ENCODE results near the gene TBCK. TPM values are rescaled to one million over a fixed set of nuclear protein-coding genes. Genes with fewer than 3 reads are reported as not detected.
A peak's percentile ranks its signal among the peaks of the same experiment; 100 is the strongest.
"Not testable (repeated sequence)": the region's sequence is repeated elsewhere in the genome, so short reads cannot be mapped to it uniquely, and the experiment has no call there.

The TBCK gene
- total and polyA plus RNA-seq, 2 experiments from 2014 or later = 13.9 to 28.9 TPM

DNA sequence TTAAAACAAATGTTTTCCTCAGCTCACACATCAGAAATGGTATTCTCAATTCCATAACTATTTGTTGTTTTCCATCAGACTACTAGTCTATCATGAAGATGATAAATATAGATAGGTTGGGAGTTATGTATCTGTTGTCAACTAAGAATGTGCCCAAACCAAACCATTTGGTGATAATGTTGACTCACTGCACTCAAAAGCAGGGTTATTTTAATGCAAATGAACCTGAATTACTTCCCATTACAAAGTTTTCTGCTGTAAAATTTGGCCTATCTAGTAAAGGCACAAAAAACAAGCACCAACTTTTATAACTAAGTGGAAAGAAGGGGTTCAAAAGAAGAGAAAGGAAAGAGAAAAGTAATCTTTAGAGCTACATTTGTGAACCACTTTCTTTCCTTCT, 93.5 kb downstream of the TBCK start:
- Histone ChIP-seq H4K20me1 (replicated peaks; ENCODE audit: insufficient read depth) (no peaks in the 10 kb centered on the region), H3K36me3 (ENCODE audit: insufficient read depth) (no peaks in the 10 kb centered on the region), H3K4me2 (peak overlapping the region; percentile 29), H3K4me1 (ENCODE audit: insufficient read depth) (peaks cover 14% of the 10 kb centered on the region), H3K9me2 (ENCODE audit: insufficient read depth) (no peaks in the 10 kb centered on the region), H3K79me2 (replicated peaks; ENCODE audit: insufficient read depth) (no peaks in the 10 kb centered on the region), H3F3A (replicated peaks; ENCODE audit: low read depth) (no peaks in the 10 kb centered on the region), H3K27me3 (ENCODE audit: insufficient read depth) (no peaks in the 10 kb centered on the region), H3K27ac (ENCODE audit: low read depth) (peak overlapping the region; percentile 58), H2AFZ (no peak overlapping the region), H3K4me3 (peak overlapping the region; percentile 20)
- DNase-seq (ENCODE audit: low spot score) (peak; percentile 38), ATAC-seq (no peak)
- TF ChIP-seq NANOG (IDR thresholded peaks at IDR 0.05; ENCODE audit: borderline replicate concordance) (peak; percentile 79), EZH2phosphoT487 (IDR thresholded peaks at IDR 0.05; ENCODE audit: unreplicated experiment) (no peak)
- peak overlapping the region; percentile 44; the same call in 2 of the 3 replicates for H3K4me3 Mint-ChIP-seq
- H3K27me3 Mint-ChIP-seq (ENCODE audit: insufficient read depth, low read depth, poor library complexity) = no peaks in the 10 kb centered on the region
- peaks cover 13% of the 10 kb centered on the region for H3K36me3 Mint-ChIP-seq (ENCODE audit: low read depth)
- peaks cover 4% of the 10 kb centered on the region; the same call in 1 of the 3 replicates for H3K9me3 Mint-ChIP-seq
- peak overlapping the region; percentile 85 for H3K27ac Mint-ChIP-seq
- peaks cover 20% of the 10 kb centered on the region for H3K4me1 Mint-ChIP-seq

DNA sequence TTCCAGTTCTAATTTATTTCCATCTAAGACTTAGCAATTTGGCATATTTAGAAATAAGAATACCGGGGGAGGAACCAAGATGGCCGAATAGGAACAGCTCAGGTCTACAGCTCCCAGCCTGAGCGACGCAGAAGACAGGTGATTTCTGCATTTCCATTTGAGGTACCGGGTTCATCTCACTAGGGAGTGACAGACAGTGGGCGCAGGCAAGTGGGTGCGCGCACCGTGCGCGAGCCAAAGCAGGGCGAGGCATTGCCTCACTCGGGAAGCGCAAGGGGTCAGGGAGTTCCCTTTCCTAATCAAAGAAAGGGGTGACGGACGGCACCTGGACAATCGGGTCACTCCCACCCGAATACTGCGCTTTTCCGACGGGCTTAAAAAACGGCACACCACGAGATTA, 102.7 kb downstream of the TBCK start:
- not testable (repeated sequence) for H3K27ac ChIP-seq (ENCODE audit: low read depth); H3K36me3 ChIP-seq (ENCODE audit: insufficient read depth); H3K9me3 Mint-ChIP-seq; H3K4me2 ChIP-seq; H3F3A ChIP-seq (replicated peaks; ENCODE audit: low read depth); H3K4me3 ChIP-seq; ATAC-seq; H3K79me2 ChIP-seq (replicated peaks; ENCODE audit: insufficient read depth); H3K27ac Mint-ChIP-seq; H3K27me3 Mint-ChIP-seq (ENCODE audit: insufficient read depth, low read depth, poor library complexity); H3K4me1 ChIP-seq (ENCODE audit: insufficient read depth); H4K20me1 ChIP-seq (replicated peaks; ENCODE audit: insufficient read depth); H3K9me2 ChIP-seq (ENCODE audit: insufficient read depth); H3K4me1 Mint-ChIP-seq; H3K27me3 ChIP-seq (ENCODE audit: insufficient read depth); H2AFZ ChIP-seq; H3K4me3 Mint-ChIP-seq; DNase-seq (ENCODE audit: low spot score)
- H3K36me3 Mint-ChIP-seq (ENCODE audit: low read depth) = peaks cover 23% of the 10 kb centered on the region; the same call in 2 of the 3 replicates

DNA sequence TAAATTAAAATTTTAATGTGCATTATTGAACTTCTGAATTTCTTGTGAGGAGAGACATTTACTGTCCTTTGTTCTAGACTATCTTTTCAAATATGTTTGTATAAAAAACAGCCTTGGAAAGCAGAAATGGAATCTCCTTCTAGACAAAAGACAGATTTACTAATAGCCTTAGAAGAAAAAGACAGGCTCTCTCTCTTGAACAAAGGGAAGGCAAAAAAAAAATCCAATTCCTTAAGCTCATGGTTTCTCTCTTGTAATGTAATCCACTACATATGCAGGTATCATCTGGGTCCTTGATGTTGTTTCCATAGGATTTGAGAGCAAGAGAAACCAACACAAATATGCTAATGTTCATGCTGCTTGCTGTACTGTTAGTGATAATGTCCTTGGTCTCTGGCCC, 106.0 kb downstream of the TBCK start:
- no peak overlapping the region for H3K27ac Mint-ChIP-seq
- no peaks in the 10 kb centered on the region for H3K4me1 ChIP-seq (ENCODE audit: insufficient read depth)
- H2AFZ ChIP-seq = no peak overlapping the region
- TF ChIP-seq CREB1 (CRISPR knock-in tag; IDR thresholded peaks at IDR 0.05; ENCODE audit: low read depth) (no peak), NANOG (IDR thresholded peaks at IDR 0.05; ENCODE audit: borderline replicate concordance) (no peak)
- TF ChIP-seq, protein P1, sequence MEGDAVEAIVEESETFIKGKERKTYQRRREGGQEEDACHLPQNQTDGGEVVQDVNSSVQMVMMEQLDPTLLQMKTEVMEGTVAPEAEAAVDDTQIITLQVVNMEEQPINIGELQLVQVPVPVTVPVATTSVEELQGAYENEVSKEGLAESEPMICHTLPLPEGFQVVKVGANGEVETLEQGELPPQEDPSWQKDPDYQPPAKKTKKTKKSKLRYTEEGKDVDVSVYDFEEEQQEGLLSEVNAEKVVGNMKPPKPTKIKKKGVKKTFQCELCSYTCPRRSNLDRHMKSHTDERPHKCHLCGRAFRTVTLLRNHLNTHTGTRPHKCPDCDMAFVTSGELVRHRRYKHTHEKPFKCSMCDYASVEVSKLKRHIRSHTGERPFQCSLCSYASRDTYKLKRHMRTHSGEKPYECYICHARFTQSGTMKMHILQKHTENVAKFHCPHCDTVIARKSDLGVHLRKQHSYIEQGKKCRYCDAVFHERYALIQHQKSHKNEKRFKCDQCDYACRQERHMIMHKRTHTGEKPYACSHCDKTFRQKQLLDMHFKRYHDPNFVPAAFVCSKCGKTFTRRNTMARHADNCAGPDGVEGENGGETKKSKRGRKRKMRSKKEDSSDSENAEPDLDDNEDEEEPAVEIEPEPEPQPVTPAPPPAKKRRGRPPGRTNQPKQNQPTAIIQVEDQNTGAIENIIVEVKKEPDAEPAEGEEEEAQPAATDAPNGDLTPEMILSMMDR (conservative IDR thresholded peaks at IDR 0.05; ENCODE audit: low read depth in 2 of 2) = no peak
- DNase-seq (ENCODE audit: low spot score) (peak; percentile 11), ATAC-seq (no peak)
- H3K4me3 Mint-ChIP-seq = no peak overlapping the region
- H3K79me2 ChIP-seq (replicated peaks; ENCODE audit: insufficient read depth) = no peaks in the 10 kb centered on the region
- H3K4me1 Mint-ChIP-seq = peaks cover 2% of the 10 kb centered on the region; the same call in 1 of the 3 replicates
- H3K9me2 ChIP-seq (ENCODE audit: insufficient read depth) = no peaks in the 10 kb centered on the region
- H3K36me3 Mint-ChIP-seq (ENCODE audit: low read depth) = peaks cover 24% of the 10 kb centered on the region; the same call in 2 of the 3 replicates
- no peaks in the 10 kb centered on the region for H3F3A ChIP-seq (replicated peaks; ENCODE audit: low read depth)
- no peaks in the 10 kb centered on the region for H3K36me3 ChIP-seq (ENCODE audit: insufficient read depth)
- no peaks in the 10 kb centered on the region for H3K27me3 ChIP-seq (ENCODE audit: insufficient read depth)
- no peak overlapping the region for H3K27ac ChIP-seq (ENCODE audit: low read depth)
- no peak overlapping the region for H3K4me3 ChIP-seq
- peaks cover 5% of the 10 kb centered on the region; the same call in 2 of the 3 replicates for H3K9me3 Mint-ChIP-seq
- no peaks in the 10 kb centered on the region for H3K27me3 Mint-ChIP-seq (ENCODE audit: insufficient read depth, low read depth, poor library complexity)
- no peak overlapping the region for H3K4me2 ChIP-seq
- H4K20me1 ChIP-seq (replicated peaks; ENCODE audit: insufficient read depth) = no peaks in the 10 kb centered on the region

Data from GM23338 (cell line).